ENCODE results near the gene FBXO31.
"Not testable (repeated sequence)": the region's sequence is repeated elsewhere in the genome, so short reads cannot be mapped to it uniquely, and the experiment has no call there.

The FBXO31 gene

GRCh38 chr16:87347932-87348615, 35.5 kb downstream of the FBXO31 start:
- no peaks in the 10 kb centered on the region for H3K9me3 ChIP-seq (ENCODE audit: insufficient read depth, low read depth, low read length)
- H3K9ac ChIP-seq (ENCODE audit: low read depth, low read length): no peak overlapping the region
- no peak overlapping the region for H3K4me3 ChIP-seq (ENCODE audit: low read length)
- no peak overlapping the region for H3K27ac ChIP-seq (ENCODE audit: low read depth, low read length)
- H3K4me1 ChIP-seq (ENCODE audit: insufficient read depth, low read length): peaks cover 14% of the 10 kb centered on the region; the same call in 1 of the 2 replicates
- 93% methylated on average over 13 of the region's 13 CpGs for WGBS
- H3K27me3 ChIP-seq (ENCODE audit: insufficient read depth, low read length): no peaks in the 10 kb centered on the region
- H3K36me3 ChIP-seq (ENCODE audit: insufficient read depth, low read length): peaks cover 7% of the 10 kb centered on the region

DNA sequence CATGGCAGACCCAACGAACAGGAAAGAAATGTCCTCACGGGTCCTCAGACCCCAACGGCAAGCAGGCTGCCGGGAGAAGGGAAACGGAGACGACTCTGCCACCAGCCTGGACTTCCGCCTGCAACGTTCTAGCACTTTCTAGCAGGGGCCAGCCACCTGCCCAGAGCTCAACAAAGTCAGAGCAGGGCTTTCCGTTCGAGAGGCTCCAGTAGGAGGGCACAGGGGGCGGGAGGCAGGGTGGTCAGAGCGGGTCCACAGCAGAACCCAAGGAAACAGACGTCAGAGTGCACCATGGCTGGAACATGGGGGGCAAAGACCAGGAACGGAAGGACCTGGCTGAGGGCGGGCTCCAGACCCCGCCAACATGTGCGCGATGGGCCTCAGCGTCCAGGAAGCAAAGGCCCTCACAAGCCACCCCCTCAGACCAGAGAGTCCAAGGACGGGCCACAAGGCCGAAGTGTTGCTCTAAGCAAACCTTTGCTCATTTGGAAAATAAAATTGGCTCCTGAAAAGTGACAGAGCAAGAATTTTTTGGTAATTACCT, 37.0 kb downstream of the FBXO31 start:
- Histone ChIP-seq H3K9ac (ENCODE audit: low read depth, low read length) (no peak overlapping the region), H3K27ac (ENCODE audit: low read depth, low read length) (no peak overlapping the region; the same call in 1 of the 2 replicates), H3K4me1 (ENCODE audit: insufficient read depth, low read length) (peaks cover 14% of the 10 kb centered on the region; the same call in 1 of the 2 replicates), H3K36me3 (ENCODE audit: insufficient read depth, low read length) (peaks cover 22% of the 10 kb centered on the region), H3K9me3 (ENCODE audit: insufficient read depth, low read depth, low read length) (no peaks in the 10 kb centered on the region), H3K4me3 (ENCODE audit: low read length) (no peak overlapping the region), H3K27me3 (ENCODE audit: insufficient read depth, low read length) (no peaks in the 10 kb centered on the region)
- WGBS: 93% methylated on average over 21 of the region's 21 CpGs

- Histone ChIP-seq H3K27me3 (ENCODE audit: insufficient read depth, low read length) (no peaks in the 10 kb centered on the region), H3K9ac (ENCODE audit: low read depth, low read length) (peak overlapping the region; percentile 3; the same call in 1 of the 2 replicates), H3K9me3 (ENCODE audit: insufficient read depth, low read depth, low read length) (no peaks in the 10 kb centered on the region), H3K36me3 (ENCODE audit: insufficient read depth, low read length) (peaks cover 23% of the 10 kb centered on the region), H3K4me1 (ENCODE audit: insufficient read depth, low read length) (peaks cover 14% of the 10 kb centered on the region; the same call in 1 of the 2 replicates), H3K27ac (ENCODE audit: low read depth, low read length) (peak overlapping the region; percentile 58; the same call in 1 of the 2 replicates), H3K4me3 (ENCODE audit: low read length) (no peak overlapping the region)
- 88% methylated on average over 28 of the region's 28 CpGs for WGBS
Observed at GRCh38 chr16:87345726-87346424, 37.7 kb downstream of the FBXO31 start.

GRCh38 chr16:87344931-87345631, 38.5 kb downstream of the FBXO31 start:
- Histone ChIP-seq H3K4me1 (ENCODE audit: insufficient read depth, low read length) (peaks cover 14% of the 10 kb centered on the region; the same call in 1 of the 2 replicates), H3K4me3 (ENCODE audit: low read length) (no peak overlapping the region), H3K27ac (ENCODE audit: low read depth, low read length) (peak overlapping the region; percentile 54; the same call in 1 of the 2 replicates), H3K9me3 (ENCODE audit: insufficient read depth, low read depth, low read length) (no peaks in the 10 kb centered on the region), H3K27me3 (ENCODE audit: insufficient read depth, low read length) (no peaks in the 10 kb centered on the region), H3K9ac (ENCODE audit: low read depth, low read length) (0 out of 2 replicates have a peak overlapping the region, but pooled peaks have one; percentile 3), H3K36me3 (ENCODE audit: insufficient read depth, low read length) (peaks cover 26% of the 10 kb centered on the region)
- WGBS: 51% methylated on average over 14 of the region's 17 CpGs

GRCh38 chr16:87344165-87344930, 39.2 kb downstream of the FBXO31 start:
- Histone ChIP-seq H3K9me3 (ENCODE audit: insufficient read depth, low read depth, low read length) (no peaks in the 10 kb centered on the region), H3K27me3 (ENCODE audit: insufficient read depth, low read length) (no peaks in the 10 kb centered on the region)

GRCh38 chr16:87343753-87344050, 39.9 kb downstream of the FBXO31 start:
- peaks cover 35% of the 10 kb centered on the region for H3K36me3 ChIP-seq (ENCODE audit: insufficient read depth, low read length)
- H3K9me3 ChIP-seq (ENCODE audit: insufficient read depth, low read depth, low read length): no peaks in the 10 kb centered on the region
- WGBS: 94% methylated on average over 11 of the region's 11 CpGs
- H3K9ac ChIP-seq (ENCODE audit: low read depth, low read length): no peak overlapping the region
- no peak overlapping the region for H3K27ac ChIP-seq (ENCODE audit: low read depth, low read length)
- no peaks in the 10 kb centered on the region for H3K27me3 ChIP-seq (ENCODE audit: insufficient read depth, low read length)
- H3K4me1 ChIP-seq (ENCODE audit: insufficient read depth, low read length): peaks cover 14% of the 10 kb centered on the region; the same call in 1 of the 2 replicates
- no peak overlapping the region for H3K4me3 ChIP-seq (ENCODE audit: low read length)

More at GRCh38 chr16:87344165-87344930, 39.2 kb downstream of the FBXO31 start:
- Histone ChIP-seq H3K4me1 (ENCODE audit: insufficient read depth, low read length) (peaks cover 14% of the 10 kb centered on the region; the same call in 1 of the 2 replicates), H3K9ac (ENCODE audit: low read depth, low read length) (no peak overlapping the region), H3K4me3 (ENCODE audit: low read length) (no peak overlapping the region), H3K36me3 (ENCODE audit: insufficient read depth, low read length) (peaks cover 30% of the 10 kb centered on the region), H3K27ac (ENCODE audit: low read depth, low read length) (no peak overlapping the region)
- 87% methylated on average over 34 of the region's 34 CpGs for WGBS

DNA sequence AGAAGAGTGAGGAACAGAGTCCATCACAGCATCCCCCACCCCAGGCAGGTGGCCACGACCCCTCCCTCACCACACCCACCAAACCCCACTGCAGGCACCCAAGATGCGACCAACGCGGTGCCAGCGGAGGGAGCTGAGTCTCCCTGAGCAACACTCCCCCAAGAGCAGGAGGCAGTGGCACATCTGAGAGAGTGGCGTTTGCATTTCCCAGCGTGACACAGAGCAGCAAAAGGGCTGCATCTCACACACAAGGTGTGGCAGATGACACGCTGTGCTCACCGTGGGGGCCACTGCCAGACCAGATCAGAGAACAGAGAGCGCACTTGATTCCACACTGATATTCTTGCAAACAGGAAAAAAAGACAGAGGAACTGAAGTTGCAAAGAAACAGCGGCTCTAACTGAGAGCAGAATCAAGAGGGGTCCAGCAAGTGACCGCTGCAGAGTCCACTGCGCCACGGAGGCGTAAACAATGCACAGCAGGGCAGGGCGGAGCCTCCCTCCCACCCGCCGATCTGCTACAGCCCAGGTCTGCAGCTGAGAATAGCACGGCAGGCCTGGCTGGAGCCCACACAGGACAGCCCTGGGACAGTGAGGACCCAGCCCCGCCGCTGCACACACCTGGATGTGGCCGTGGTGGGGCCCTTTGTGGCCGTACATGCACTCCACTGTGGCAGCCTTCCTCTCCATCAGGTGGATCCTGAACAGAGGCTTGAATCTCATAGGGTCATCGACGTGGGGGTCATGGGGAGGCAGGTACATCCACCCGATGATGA, 40.4 kb downstream of the FBXO31 start:
- Histone ChIP-seq H3K27me3 (ENCODE audit: insufficient read depth, low read length) (no peaks in the 10 kb centered on the region), H3K4me3 (ENCODE audit: low read length) (no peak overlapping the region), H3K4me1 (ENCODE audit: insufficient read depth, low read length) (peaks cover 14% of the 10 kb centered on the region; the same call in 1 of the 2 replicates), H3K27ac (ENCODE audit: low read depth, low read length) (no peak overlapping the region), H3K36me3 (ENCODE audit: insufficient read depth, low read length) (peaks cover 38% of the 10 kb centered on the region), H3K9me3 (ENCODE audit: insufficient read depth, low read depth, low read length) (no peaks in the 10 kb centered on the region), H3K9ac (ENCODE audit: low read depth, low read length) (no peak overlapping the region)
- 81% methylated on average over 26 of the region's 26 CpGs for WGBS

DNA sequence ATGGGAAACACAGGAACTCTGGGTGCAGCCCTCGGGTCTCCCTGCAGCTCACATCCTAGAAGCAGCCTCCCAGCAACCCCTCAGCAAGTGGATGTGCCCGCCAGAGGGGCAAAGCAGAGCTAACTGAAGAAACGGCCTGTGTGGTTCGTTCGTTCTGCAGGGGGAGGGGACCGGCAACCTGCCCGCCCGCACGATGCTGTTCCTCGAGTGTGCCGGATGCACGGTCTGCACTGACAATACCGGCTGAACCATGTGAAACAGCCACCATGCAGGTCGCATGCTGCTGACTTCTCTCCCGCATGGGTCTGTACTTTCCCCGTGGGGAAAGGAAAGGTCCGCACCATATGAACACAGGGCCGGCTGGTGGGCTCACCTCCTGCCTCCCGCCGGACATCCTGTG, 41.1 kb downstream of the FBXO31 start:
- Histone ChIP-seq H3K4me3 (ENCODE audit: low read length) (no peak overlapping the region), H3K36me3 (ENCODE audit: insufficient read depth, low read length) (peaks cover 38% of the 10 kb centered on the region), H3K27me3 (ENCODE audit: insufficient read depth, low read length) (no peaks in the 10 kb centered on the region), H3K27ac (ENCODE audit: low read depth, low read length) (no peak overlapping the region), H3K4me1 (ENCODE audit: insufficient read depth, low read length) (peaks cover 14% of the 10 kb centered on the region; the same call in 1 of the 2 replicates), H3K9ac (ENCODE audit: low read depth, low read length) (no peak overlapping the region), H3K9me3 (ENCODE audit: insufficient read depth, low read depth, low read length) (no peaks in the 10 kb centered on the region)
- 95% methylated on average over 20 of the region's 20 CpGs for WGBS

DNA sequence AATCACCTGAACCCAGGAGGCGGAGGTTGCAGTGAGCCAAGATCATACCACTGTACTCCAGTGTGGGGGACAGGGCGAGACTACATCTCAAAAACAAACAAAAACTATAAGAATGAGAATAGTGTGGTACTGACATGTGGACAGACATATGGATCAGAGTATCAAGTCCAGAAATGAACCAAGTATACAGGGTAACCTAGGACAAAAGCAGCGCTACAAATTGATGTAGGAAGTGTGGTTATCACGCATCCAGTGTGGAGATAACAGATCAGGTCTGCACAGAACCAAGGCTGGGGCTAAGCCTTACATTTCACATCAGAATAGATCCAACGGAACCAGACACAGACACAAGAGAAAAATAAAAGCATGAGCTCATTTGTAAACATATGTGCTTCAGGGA, 43.4 kb downstream of the FBXO31 start:
- H3K9me3 ChIP-seq (ENCODE audit: insufficient read depth, low read depth, low read length): no peaks in the 10 kb centered on the region
- H3K9ac ChIP-seq (ENCODE audit: low read depth, low read length): no peak overlapping the region
- H3K27me3 ChIP-seq (ENCODE audit: insufficient read depth, low read length): no peaks in the 10 kb centered on the region
- no peak overlapping the region for H3K27ac ChIP-seq (ENCODE audit: low read depth, low read length)
- no peak overlapping the region for H3K4me3 ChIP-seq (ENCODE audit: low read length)
- 97% methylated on average over 4 of the region's 5 CpGs for WGBS
- H3K36me3 ChIP-seq (ENCODE audit: insufficient read depth, low read length): peaks cover 37% of the 10 kb centered on the region
- peaks cover 5% of the 10 kb centered on the region; the same call in 1 of the 2 replicates for H3K4me1 ChIP-seq (ENCODE audit: insufficient read depth, low read length)

DNA sequence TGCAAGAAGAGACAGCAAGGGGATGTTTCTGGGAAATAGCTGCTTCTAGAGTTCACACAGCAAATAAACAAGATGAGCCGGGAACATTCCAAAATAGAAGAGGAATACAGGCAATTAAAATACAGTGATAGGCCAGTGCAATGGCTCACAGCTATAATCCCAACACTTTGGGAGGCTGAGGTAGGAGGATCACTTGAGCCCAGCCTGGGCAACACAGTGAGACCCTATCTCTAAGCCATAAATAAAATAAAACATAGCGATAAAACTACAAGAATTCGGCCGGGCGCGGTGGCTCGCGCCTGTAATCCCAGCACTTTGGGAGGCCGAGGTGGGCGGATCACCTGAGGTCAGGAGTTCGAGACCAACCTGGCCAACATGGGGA, 43.9 kb downstream of the FBXO31 start:
- H3K9me3 ChIP-seq (ENCODE audit: insufficient read depth, low read depth, low read length); H3K4me1 ChIP-seq (ENCODE audit: insufficient read depth, low read length); H3K27me3 ChIP-seq (ENCODE audit: insufficient read depth, low read length); H3K4me3 ChIP-seq (ENCODE audit: low read length); H3K9ac ChIP-seq (ENCODE audit: low read depth, low read length); H3K27ac ChIP-seq (ENCODE audit: low read depth, low read length): not testable (repeated sequence)
- 98% methylated on average over 11 of the region's 11 CpGs for WGBS
- peaks cover 42% of the 10 kb centered on the region for H3K36me3 ChIP-seq (ENCODE audit: insufficient read depth, low read length)

Data from HUES64 (cell line).